SK-N-SH treated with all-trans-retinoic acid at 6 μM for 48 hours (cell line): Measurements from ENCODE around the gene GPR156.

Source experiments
- ATAC-seq: fragments of 200-7000 bp; cut with Tn5 transposase; 3 replicates; pipeline ENCODE4 v1.9.1; 2020; ENCODE audit warnings: mild to moderate bottlenecking, moderate library complexity
- ARNTL ChIP-seq: fragments of 450-650 bp; formaldehyde crosslinking; IDR thresholded peaks from 2 replicates; pipeline ENCODE4 v1.5.0; 2020; ENCODE audit warnings: low read depth, mild to moderate bottlenecking, moderate library complexity, borderline replicate concordance
- CSDC2 ChIP-seq: fragments of 250-450 bp; sonication (Bioruptor Pico); IDR thresholded peaks from 2 replicates; pipeline ENCODE4 v1.5.0; 2020; ENCODE audit warnings: mild to moderate bottlenecking, moderate library complexity
- ESRRG ChIP-seq: fragments of 250-450 bp; sonication (Bioruptor Pico); IDR thresholded peaks from 2 replicates; pipeline ENCODE4 v1.6.1; 2021; ENCODE audit warnings: mild to moderate bottlenecking
- GLIS3 ChIP-seq: fragments of 250-450 bp; sonication (Bioruptor Pico); IDR thresholded peaks from 2 replicates; pipeline ENCODE4 v1.5.0; 2020; ENCODE audit warnings: mild to moderate bottlenecking, moderate library complexity
- ISL1 ChIP-seq: fragments of 250-450 bp; sonication (Bioruptor Pico); IDR thresholded peaks from 2 replicates; pipeline ENCODE4 v2.1.2; 2022; ENCODE audit warnings: mild to moderate bottlenecking, moderate library complexity
- OSR1 ChIP-seq: fragments of 250-450 bp; sonication (Bioruptor Pico); IDR thresholded peaks from 2 replicates; pipeline ENCODE4 v1.8.0; 2022; ENCODE audit warnings: moderate library complexity, mild to moderate bottlenecking, inconsistent platforms
- PPARA ChIP-seq: fragments of 250-450 bp; sonication (Bioruptor Pico); IDR thresholded peaks from 2 replicates; pipeline ENCODE4 v1.5.0; 2020; ENCODE audit warnings: mild to moderate bottlenecking, borderline replicate concordance
- RARB ChIP-seq: fragments of 250-450 bp; sonication (Bioruptor Pico); IDR thresholded peaks from 2 replicates; pipeline ENCODE4 v1.8.0; 2021; ENCODE audit warnings: mild to moderate bottlenecking, moderate library complexity
- SNAI2 ChIP-seq: fragments of 250-450 bp; sonication (Bioruptor Pico); IDR thresholded peaks from 2 replicates; pipeline ENCODE4 v1.5.0; 2020; ENCODE audit warnings: mild to moderate bottlenecking, moderate library complexity
- TOX ChIP-seq: fragments of 250-450 bp; sonication (Bioruptor Pico); IDR thresholded peaks from 2 replicates; pipeline ENCODE4 v1.8.0; 2021; ENCODE audit warnings: mild to moderate bottlenecking, moderate library complexity, borderline replicate concordance
- ZC3H10 ChIP-seq: fragments of 250-450 bp; sonication (Bioruptor Pico); IDR thresholded peaks from 2 replicates; pipeline ENCODE4 v1.5.1; 2021; ENCODE audit warnings: mild to moderate bottlenecking, moderate library complexity
- ZFP3 ChIP-seq: fragments of 250-450 bp; sonication (Bioruptor Pico); IDR thresholded peaks from 2 replicates; pipeline ENCODE4 v1.5.0; 2020; ENCODE audit warnings: mild to moderate bottlenecking, moderate library complexity
- ZFP30 ChIP-seq: fragments of 450-650 bp; formaldehyde crosslinking; IDR thresholded peaks from 2 replicates; pipeline ENCODE4 v1.5.0; 2022; ENCODE audit warnings: mild to moderate bottlenecking, moderate library complexity
- ZNF565 ChIP-seq: fragments of 450-650 bp; formaldehyde crosslinking; conservative IDR thresholded peaks from 2 replicates; pipeline ENCODE4 v1.5.0; 2020; ENCODE audit warnings: low read depth, mild to moderate bottlenecking, moderate library complexity
- ZNF70 ChIP-seq: fragments of 450-650 bp; formaldehyde crosslinking; IDR thresholded peaks from 2 replicates; pipeline ENCODE4 v1.5.0; 2020; ENCODE audit warnings: mild to moderate bottlenecking, moderate library complexity
- ZNF8 ChIP-seq: fragments of 450-650 bp; formaldehyde crosslinking; IDR thresholded peaks from 2 replicates; pipeline ENCODE4 v1.5.0; 2020; ENCODE audit warnings: mild to moderate bottlenecking, moderate library complexity
- TF ChIP-seq, protein P1 (sequence below): fragments of 250-450 bp; sonication (Bioruptor Pico); IDR thresholded peaks from 2 replicates; pipeline ENCODE4 v1.5.0; 2020; ENCODE audit warnings: mild to moderate bottlenecking, moderate library complexity
- TF ChIP-seq, protein P2 (sequence below): fragments of 250-450 bp; sonication (Bioruptor Pico); IDR thresholded peaks from 2 replicates; pipeline ENCODE4 v1.8.0; 2020; ENCODE audit warnings: mild to moderate bottlenecking, moderate library complexity, borderline replicate concordance
- TF ChIP-seq, protein P3 (sequence below): fragments of 250-450 bp; sonication (Bioruptor Pico); IDR thresholded peaks from 2 replicates; pipeline ENCODE4 v1.5.1; 2020; ENCODE audit warnings: low read depth, mild to moderate bottlenecking, moderate library complexity
- TF ChIP-seq, protein P4 (sequence below): fragments of 250-450 bp; sonication (Bioruptor Pico); IDR thresholded peaks from 2 replicates; pipeline ENCODE4 v1.5.1; 2021; ENCODE audit warnings: mild to moderate bottlenecking, moderate library complexity
- TF ChIP-seq, protein P5 (sequence below): fragments of 250-450 bp; sonication (Bioruptor Pico); IDR thresholded peaks from 2 replicates; pipeline ENCODE4 v1.8.0; 2021; ENCODE audit warnings: low read depth, mild to moderate bottlenecking, moderate library complexity, borderline replicate concordance

Gene GPR156

DNA sequence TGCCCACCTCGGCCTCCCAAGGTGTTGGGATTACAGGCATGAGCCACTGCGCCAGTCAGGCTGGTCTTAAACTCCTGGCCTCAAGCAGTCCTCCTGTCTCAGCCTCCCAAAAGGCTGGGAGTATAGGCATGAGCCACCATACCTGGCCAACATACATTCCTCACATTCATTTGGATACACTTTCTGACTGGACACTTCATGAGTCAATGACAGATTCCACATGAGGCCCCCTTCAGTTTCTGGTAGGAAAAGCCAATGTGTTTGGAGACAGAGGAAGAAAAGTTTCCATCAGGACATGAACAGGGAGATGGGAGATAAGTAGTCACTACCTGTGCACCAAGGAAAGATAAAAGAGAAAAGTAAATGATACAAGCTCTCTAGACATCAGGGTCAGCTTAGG, 141.3 kb downstream of the GPR156 start (continued):
- TF ChIP-seq, protein P1, sequence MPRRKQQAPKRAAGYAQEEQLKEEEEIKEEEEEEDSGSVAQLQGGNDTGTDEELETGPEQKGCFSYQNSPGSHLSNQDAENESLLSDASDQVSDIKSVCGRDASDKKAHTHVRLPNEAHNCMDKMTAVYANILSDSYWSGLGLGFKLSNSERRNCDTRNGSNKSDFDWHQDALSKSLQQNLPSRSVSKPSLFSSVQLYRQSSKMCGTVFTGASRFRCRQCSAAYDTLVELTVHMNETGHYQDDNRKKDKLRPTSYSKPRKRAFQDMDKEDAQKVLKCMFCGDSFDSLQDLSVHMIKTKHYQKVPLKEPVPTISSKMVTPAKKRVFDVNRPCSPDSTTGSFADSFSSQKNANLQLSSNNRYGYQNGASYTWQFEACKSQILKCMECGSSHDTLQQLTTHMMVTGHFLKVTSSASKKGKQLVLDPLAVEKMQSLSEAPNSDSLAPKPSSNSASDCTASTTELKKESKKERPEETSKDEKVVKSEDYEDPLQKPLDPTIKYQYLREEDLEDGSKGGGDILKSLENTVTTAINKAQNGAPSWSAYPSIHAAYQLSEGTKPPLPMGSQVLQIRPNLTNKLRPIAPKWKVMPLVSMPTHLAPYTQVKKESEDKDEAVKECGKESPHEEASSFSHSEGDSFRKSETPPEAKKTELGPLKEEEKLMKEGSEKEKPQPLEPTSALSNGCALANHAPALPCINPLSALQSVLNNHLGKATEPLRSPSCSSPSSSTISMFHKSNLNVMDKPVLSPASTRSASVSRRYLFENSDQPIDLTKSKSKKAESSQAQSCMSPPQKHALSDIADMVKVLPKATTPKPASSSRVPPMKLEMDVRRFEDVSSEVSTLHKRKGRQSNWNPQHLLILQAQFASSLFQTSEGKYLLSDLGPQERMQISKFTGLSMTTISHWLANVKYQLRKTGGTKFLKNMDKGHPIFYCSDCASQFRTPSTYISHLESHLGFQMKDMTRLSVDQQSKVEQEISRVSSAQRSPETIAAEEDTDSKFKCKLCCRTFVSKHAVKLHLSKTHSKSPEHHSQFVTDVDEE (CRISPR knock-in tag), result no peak
- TF ChIP-seq CSDC2 (CRISPR knock-in tag) (no peak), ZFP30 (CRISPR knock-in tag) (no peak), ZNF8 (CRISPR knock-in tag) (no peak), ARNTL (CRISPR knock-in tag) (no peak), RARB (CRISPR knock-in tag) (no peak), SNAI2 (no peak)

DNA sequence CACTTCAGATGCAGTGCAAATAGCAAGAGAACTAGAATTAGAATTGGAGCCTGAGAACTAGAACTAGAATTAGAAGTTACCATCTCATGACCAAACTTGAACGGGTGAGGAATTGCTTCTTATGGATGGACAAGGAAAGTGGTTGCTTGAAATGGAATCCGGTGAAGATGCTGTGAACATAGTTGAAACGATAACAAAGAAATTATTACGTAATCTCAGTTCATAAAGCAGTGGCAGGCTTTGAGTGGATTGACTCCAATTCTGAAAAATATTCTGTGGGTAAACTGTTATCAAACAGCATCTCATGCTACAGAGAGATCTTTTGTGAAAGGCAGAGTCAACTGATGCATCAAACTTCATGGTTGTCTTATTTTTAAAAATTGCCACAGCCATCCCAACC, 142.8 kb downstream of the GPR156 start:
- ATAC-seq, result no peak
- TF ChIP-seq ZNF8 (CRISPR knock-in tag) (no peak), ZC3H10 (no peak)
- TF ChIP-seq, all 23 proteins: peak for 0

DNA sequence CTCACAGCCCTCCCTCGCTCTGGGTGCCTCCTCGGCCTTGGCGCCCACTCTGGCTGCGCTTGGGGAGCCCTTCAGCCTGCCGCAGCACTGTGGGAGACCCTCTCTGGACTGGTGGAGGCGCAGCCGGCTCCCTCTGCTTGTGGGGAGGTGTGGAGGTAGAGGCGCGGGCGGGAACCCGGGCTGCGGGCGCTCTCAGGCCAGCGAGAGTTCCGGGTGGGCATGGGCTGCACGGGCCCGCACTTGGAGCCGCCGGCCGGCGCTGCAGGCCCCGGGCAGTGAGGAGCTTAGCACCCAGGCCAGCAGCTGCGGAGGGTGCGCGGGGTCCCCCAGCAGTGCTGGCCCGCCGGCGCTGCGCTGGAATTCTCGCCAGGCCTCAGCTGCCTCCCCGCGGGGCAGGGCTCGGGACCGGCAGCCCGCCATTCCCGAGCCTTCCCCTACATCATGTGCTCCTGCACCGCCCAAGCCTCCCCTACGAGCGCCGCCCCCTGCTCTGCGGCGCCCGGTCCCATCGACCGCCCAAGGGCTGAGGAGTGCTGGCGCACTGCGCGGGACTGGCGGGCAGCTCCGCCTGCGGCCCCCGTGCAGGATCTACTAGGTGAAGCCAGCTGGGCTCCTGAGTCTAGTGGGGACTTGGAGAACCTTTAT, 144.8 kb downstream of the GPR156 start:
- ATAC-seq, result no peak
- TF ChIP-seq, protein P2, sequence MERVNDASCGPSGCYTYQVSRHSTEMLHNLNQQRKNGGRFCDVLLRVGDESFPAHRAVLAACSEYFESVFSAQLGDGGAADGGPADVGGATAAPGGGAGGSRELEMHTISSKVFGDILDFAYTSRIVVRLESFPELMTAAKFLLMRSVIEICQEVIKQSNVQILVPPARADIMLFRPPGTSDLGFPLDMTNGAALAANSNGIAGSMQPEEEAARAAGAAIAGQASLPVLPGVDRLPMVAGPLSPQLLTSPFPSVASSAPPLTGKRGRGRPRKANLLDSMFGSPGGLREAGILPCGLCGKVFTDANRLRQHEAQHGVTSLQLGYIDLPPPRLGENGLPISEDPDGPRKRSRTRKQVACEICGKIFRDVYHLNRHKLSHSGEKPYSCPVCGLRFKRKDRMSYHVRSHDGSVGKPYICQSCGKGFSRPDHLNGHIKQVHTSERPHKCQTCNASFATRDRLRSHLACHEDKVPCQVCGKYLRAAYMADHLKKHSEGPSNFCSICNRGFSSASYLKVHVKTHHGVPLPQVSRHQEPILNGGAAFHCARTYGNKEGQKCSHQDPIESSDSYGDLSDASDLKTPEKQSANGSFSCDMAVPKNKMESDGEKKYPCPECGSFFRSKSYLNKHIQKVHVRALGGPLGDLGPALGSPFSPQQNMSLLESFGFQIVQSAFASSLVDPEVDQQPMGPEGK (CRISPR knock-in tag), result no peak
- TF ChIP-seq GLIS3 (no peak), CSDC2 (CRISPR knock-in tag) (no peak), ARNTL (CRISPR knock-in tag) (no peak), ZNF70 (no peak), RARB (CRISPR knock-in tag) (no peak)
- TF ChIP-seq, protein P1 (CRISPR knock-in tag), result no peak

DNA sequence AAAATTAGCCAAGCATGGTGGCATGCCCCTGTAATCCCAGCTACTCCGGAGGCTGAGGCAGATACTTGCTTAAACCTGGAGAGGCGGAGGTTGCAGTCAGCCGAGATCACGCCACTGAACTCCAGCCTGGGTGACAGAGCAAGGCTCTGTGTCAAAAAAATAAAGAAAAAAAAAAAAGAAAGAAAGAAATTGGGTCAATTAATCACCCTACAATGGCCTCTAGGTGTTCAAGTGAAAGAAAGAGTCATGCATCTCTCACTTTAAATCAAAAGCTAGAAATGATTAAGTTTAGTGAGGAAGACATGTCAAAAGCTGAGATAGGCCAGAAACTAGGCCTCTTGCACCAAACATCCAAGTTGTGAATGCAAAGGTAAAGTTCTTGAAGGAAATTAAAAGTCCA, 145.9 kb downstream of the GPR156 start:
- no peak for ATAC-seq
- TF ChIP-seq ZNF565 (CRISPR knock-in tag) (no peak), ISL1 (CRISPR knock-in tag) (no peak), ZFP30 (CRISPR knock-in tag) (no peak), ARNTL (CRISPR knock-in tag) (no peak), TOX (CRISPR knock-in tag) (no peak), ZFP3 (no peak), ZNF70 (no peak), CSDC2 (CRISPR knock-in tag) (no peak), PPARA (CRISPR knock-in tag) (no peak), OSR1 (CRISPR knock-in tag) (no peak), ESRRG (CRISPR knock-in tag) (no peak)
- TF ChIP-seq, protein P3, sequence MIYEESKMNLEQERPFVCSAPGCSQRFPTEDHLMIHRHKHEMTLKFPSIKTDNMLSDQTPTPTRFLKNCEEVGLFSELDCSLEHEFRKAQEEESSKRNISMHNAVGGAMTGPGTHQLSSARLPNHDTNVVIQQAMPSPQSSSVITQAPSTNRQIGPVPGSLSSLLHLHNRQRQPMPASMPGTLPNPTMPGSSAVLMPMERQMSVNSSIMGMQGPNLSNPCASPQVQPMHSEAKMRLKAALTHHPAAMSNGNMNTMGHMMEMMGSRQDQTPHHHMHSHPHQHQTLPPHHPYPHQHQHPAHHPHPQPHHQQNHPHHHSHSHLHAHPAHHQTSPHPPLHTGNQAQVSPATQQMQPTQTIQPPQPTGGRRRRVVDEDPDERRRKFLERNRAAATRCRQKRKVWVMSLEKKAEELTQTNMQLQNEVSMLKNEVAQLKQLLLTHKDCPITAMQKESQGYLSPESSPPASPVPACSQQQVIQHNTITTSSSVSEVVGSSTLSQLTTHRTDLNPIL (CRISPR knock-in tag), result no peak
- TF ChIP-seq, protein P4, sequence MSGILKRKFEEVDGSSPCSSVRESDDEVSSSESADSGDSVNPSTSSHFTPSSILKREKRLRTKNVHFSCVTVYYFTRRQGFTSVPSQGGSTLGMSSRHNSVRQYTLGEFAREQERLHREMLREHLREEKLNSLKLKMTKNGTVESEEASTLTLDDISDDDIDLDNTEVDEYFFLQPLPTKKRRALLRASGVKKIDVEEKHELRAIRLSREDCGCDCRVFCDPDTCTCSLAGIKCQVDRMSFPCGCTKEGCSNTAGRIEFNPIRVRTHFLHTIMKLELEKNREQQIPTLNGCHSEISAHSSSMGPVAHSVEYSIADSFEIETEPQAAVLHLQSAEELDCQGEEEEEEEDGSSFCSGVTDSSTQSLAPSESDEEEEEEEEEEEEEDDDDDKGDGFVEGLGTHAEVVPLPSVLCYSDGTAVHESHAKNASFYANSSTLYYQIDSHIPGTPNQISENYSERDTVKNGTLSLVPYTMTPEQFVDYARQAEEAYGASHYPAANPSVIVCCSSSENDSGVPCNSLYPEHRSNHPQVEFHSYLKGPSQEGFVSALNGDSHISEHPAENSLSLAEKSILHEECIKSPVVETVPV, result no peak
- TF ChIP-seq, protein P5, sequence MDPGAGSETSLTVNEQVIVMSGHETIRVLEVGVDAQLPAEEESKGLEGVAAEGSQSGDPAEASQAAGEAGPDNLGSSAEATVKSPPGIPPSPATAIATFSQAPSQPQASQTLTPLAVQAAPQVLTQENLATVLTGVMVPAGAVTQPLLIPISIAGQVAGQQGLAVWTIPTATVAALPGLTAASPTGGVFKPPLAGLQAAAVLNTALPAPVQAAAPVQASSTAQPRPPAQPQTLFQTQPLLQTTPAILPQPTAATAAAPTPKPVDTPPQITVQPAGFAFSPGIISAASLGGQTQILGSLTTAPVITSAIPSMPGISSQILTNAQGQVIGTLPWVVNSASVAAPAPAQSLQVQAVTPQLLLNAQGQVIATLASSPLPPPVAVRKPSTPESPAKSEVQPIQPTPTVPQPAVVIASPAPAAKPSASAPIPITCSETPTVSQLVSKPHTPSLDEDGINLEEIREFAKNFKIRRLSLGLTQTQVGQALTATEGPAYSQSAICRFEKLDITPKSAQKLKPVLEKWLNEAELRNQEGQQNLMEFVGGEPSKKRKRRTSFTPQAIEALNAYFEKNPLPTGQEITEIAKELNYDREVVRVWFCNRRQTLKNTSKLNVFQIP (CRISPR knock-in tag), result no peak
- TF ChIP-seq, protein P1 (CRISPR knock-in tag), result no peak
